HG03575 (cell line): ENCODE data around the gene NOVA2.
A peak's percentile ranks its signal among the peaks of the same experiment; 100 is the strongest.

Experiments used
- ATAC-seq: cut with Tn5 transposase; IDR thresholded peaks from one replicate; pipeline ENCODE4 v1.9.1; 2021; ENCODE audit not compliant: unreplicated experiment, insufficient number of reproducible peaks, low FRiP score; ENCODE audit errors: extremely low read depth

NOVA2 gene

DNA sequence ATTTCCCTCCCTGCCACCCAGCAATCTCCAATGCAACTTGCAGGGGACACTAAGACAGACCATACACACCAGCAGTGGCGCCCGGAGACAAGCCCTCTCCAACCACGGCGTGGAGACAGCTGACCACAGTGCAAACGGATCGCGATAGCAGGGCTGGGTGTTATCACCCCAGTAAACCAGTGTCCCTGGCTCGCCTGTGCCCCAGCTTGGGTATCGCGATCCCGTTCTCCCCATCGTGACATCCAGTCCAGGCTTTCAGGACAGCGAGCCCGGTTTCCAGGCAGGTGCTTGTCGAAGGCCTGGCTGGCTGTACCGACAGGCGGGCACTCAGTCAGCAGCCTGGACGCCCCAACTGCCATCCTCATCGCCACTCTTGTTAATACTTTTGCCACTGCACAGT, 38.4 kb downstream of the NOVA2 start:
- ATAC-seq: no peak

DNA sequence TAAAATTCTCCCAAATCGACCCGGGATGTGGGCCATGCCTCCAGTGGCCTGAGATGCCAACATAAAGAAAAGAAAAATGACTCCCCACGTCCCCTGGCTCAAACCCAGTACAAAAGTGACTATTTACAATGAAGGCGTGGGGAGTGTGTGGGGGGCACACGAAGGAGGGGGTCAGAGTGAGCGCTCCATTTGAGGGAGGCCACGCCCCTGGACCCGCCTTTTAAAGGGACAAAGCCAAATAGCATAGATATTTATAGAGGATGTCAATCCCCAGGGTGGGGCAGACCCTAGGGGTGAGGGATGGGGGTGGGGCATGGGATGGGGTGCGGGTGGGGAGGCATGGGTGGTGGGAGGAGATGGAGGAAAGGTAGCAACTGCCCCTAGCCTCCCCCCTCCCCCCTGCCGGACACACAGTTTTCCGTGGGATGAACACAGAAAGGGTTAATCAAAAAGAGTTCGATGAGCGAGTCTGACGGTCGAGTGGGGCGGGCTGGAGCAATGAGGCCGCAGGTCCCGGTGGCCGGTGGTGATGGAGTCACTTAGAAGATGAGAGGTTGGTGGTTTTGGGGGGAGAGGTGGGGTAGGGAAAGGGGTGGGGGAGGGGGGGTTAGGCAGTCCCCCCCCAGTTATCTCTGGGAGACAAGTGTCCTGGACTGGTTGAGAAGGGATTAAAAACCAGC, 39.0 kb downstream of the NOVA2 start:
- no peak for ATAC-seq

DNA sequence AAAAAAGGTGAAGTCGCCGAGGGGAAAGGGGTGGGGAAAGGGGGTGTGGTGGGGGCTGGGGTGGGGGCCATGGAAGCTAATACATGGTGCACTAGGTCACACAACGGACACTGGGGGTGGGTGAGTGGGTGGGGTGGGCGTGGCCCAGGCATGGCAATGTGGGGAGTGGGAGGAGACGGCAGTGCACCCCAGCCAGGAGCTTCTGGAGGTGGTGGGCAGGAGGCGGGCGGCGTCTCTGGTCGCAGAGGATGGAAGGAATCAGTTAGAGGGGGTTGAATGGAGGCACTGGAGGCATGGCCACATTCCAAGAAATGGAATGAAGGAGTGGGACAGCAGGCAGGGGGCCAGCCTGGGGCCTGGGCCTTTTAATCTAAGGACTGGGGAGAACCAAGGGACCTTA, 39.9 kb downstream of the NOVA2 start:
- no peak for ATAC-seq

DNA sequence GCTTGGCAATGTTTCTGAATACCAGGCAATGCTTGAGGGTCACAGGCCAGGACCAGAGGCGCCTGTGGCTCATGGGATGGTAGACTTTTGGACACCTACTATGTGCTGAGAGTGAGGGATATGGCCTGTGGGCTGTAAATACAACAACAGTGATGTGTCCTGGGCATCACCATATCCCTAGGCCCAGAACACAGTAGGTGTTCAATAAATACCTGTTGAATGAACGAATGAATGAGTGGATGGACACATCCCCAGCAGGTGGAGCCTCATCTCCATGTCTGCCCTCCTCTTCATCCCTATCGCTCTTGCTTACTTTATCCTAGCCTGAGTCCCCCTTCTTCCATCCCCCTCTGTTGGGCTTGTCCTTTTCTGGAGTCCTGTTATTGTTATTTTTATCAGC, 42.6 kb downstream of the NOVA2 start:
- ATAC-seq: no peak

- no peak for ATAC-seq
These were observed 44.4 kb downstream of the NOVA2 start for GRCh38 chr19:45929247-45929646.

- no peak for ATAC-seq
These were observed 46.0 kb downstream of the NOVA2 start for GRCh38 chr19:45927565-45928261.

DNA sequence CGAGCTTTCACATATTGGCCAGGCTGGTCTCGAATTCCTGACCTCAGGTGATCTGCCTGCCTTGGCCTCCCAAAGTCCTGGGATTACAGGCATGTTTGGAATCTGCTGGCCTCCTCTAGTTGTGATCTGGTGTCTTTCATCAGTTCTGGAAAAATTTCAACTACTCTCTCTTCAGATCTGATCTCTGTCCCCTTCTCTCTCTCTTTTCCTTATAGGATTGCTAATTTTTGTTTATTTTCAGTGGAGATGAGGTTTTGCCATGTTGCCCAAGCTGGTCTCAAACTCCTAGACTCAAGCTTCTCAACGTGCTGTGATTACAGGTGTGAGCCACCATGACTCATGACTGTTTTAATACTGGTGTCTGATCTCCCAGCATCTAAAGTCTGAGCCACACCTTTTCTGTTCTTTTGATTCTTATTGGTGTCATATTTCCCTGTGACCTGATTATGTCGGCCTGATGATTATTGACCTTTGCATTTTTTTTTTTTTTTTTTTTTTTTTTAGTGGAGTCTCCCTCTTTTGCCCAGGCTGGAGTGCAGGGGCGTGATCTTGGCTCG, 48.7 kb downstream of the NOVA2 start:
- no peak for ATAC-seq

DNA sequence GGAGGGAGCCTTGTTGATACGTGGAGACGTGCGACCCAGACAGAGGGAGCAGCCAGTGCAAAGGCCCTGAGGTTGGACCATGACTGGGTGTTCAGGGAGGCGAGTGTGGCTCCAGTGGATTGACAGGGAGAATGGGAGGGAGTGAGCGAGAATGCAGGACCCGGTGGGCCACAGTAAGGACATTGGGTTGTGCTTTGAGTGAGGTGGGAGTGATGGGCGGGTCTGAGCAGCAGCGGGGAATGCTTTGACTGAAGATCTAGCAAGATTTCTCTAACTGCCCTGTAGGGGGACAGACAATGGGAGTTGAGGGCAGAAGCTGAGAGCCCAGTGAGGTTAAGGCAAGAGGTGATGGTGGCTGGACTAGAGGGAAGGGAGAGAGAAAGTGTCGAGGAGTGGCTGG, 51.4 kb downstream of the NOVA2 start:
- ATAC-seq: no peak

GRCh38 chr19:45920458-45920857, 53.2 kb downstream of the NOVA2 start:
- no peak for ATAC-seq

- ATAC-seq: no peak
These were observed 54.0 kb downstream of the NOVA2 start for GRCh38 chr19:45919678-45920077.

DNA sequence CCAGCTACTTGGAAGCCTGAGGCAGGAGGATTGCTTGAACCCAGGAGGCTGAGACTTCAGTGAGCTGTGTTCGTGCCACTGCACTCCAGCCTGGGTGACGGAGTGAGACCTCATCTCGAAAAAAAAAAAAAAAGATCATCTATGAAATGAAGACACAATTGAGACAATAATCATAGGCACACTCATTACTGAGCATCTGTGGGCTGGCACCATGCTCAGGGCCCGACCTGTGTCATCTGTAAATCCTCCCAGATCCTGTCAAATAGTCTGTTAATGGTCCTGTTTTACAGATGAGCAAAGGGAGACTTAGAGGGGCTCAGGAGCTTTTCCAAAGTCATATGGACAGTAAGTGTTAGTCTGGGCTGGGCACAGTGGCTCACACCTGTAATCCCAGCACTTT, 54.9 kb downstream of the NOVA2 start:
- no peak for ATAC-seq

GRCh38 chr19:45917421-45918091, 56.1 kb downstream of the NOVA2 start:
- ATAC-seq: no peak

DNA sequence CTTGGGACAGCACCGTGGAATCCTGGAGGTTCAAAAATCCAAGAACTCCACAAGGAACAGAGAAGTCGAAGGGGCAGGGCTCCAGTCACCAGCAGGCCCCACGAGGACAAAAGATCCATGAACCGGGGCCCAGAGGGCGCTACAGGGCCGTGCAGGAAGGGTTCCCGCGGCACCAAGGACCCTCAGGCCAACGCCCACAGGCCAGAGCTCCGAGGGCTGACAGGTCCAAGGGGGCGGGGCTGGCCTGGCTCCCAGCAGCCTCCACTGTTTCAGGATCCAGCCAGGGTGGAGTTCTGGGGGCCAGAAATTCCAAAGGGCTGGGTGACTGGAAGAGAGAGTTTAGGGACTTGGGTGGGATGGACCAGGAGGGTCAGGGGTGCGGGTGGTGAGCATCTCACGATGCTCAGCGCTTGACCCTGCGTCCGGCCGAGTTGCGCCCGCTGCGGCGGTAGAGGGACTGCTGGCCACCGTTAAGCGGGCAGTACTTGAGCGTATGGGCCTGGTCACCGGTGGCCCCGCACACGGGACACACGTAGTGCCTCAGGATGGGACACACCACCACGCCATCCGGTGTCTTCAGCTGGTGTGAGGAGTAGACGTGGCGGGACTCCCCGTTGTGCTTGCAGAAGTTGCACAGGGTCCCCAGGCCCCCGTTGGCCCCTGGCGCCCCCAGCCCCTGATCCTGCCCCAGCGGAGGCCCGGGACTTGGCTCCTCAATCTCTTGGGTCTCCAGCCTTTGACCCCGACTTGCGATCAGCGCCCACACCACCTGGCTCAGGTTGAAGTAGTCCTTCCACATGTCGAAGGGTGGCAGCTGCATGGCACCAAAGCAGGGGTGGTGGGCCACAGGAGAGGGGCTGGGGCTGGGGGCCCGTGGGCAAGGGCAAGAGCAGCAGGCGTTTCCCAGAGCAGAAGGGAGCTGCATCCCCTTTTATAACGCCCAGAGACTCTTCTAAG, 59.5 kb downstream of the NOVA2 start, which contains the start of gene NANOS2:
TSS of gene NANOS2 (minus strand) at position 905 of the 957 bp plus-strand sequence. CDS start at position 820, 85 bp downstream.
- no peak for ATAC-seq

GRCh38 chr19:45911291-45911690, 62.4 kb downstream of the NOVA2 start:
- no peak for ATAC-seq

- no peak for ATAC-seq
These were observed 64.7 kb downstream of the NOVA2 start for GRCh38 chr19:45908956-45909355.

- no peak for ATAC-seq
These were observed 67.4 kb downstream of the NOVA2 start for GRCh38 chr19:45906221-45906620.

DNA sequence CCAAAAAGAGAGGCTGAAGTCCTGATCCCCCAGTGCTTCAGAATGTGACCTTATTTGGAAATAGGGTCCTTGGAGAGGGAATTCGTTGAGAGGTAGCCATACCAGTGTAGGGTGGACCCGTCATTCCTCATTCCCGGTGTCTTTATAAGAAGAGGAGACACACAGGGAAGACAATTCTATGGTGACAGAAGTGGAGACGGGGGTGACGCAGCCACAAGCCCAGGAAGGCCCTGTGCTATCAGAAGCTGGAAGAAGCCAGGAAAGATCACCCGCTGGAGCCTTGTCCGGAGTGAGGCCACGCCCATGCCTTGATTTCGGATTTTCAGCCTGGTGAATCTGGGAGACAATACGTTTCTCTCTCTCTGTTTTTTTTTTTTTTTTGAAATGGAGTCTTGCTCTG, 68.7 kb downstream of the NOVA2 start:
- ATAC-seq: no peak

DNA sequence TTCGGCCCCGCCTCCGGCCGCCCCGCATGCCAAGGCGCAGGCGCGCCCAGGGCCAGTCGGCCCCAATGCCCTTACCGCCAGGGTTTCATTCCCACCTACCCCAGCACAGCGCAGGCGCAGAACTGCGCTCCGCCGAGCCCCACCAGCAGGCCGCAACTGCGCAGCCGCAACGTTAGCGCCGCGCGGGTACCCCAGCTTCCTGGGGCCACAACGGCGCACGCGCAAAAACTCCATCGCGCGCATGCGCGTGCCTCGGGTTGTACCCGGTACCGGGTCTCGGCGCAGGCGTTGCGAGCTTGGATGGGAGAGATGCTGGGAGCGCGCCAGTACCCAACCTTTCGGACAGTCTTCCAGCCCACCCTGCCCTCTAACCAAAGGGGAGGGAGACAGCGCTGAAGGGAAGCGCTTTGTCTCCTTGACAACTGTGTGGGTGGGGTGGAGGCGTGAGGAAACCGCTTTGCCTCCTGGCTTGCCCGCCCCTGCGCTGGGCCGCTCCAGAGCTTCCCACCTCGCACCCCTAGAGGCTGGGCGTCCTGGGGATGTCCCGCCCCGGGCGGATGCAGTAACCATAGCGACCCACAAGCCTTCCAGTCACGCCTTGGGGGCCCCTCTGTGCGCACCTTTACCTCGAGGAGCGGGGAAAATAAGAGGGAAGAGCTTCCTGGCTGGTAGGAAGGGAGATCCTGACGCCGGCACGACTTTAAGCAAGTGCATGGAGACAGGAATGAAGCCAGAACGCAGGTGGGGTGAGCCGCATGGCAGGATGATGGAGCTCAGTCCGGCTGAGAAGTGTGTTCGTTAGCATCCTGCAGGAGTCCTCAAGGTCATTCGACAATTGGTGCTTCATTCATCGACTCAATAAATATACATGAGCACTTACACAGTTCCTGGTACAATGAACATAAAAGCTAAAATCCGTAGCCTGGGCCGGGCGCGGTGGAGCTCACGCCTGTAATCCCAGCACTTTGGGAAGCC, 70.7 kb downstream of the NOVA2 start:
- peak; percentile 59 for ATAC-seq
